SHP77 treated with DMSO at 0.1 percent for 48 hours (cell line): ENCODE data around the gene DEFB112.

ENCODE experiments used
- DNase-seq: peaks from one replicate; lab custom pipeline; 2025; lab: John Stamatoyannopoulos, UW

The DEFB112 gene

DNA sequence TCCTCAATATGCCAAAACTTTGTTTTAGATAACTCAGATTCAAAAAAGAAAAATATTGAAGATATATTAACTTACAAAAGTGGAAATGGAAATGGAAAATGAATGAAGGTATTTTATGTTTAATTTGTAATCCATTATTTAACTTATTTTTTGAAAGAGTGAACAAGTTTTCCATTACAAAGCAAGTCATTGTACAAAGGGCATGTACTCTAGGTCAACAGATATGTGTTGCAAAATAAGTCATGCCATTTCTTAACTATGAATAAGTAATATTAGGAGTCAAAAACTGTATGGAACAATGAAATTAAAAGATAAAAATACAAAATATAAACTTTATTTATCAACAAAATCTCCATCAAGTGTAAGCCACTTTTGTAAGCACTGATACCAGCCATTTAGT, 54.5 kb downstream of the DEFB112 start:
- DNase-seq = no peak
